SK-N-MC (cell line): ENCODE results near the gene PACRG.

Experiments
- EZH2 ChIP-seq: fragments of 200-600 bp; sonication (generic); IDR thresholded peaks from one replicate; pipeline ENCODE4 v1.6.1; 2017; ENCODE audit warnings: antibody characterized with exemption
- POLR2AphosphoS5 ChIP-seq: IDR thresholded peaks from 2 replicates; pipeline ENCODE4 v1.6.1; 2012; ENCODE audit warnings: mild to moderate bottlenecking, low read depth, low read length, borderline replicate concordance

DNA sequence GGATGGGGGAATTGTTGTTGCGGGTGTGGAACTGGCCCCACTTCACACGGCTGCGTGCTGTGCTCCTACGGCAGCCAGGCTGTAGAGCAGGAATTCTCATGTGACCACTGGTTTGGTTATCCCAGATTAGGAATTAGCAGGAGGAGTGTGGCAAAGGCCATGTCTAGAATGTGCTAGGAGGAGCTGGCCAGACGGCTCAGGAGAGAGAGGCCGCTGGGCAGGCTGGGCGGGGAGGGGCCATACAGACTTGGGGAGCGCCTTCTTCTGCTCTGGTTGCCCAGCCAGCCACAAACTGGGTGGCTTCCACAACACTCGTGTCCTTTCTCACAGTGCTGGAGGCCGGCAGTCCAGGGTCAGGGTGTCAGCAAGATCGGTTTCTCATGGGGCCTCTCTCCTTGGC, 441.7 kb downstream of the PACRG start:
- TF ChIP-seq POLR2AphosphoS5 (no peak), EZH2 (no peak)
